ENCODE data around the gene PLXNB1. TPM values are rescaled to one million over a fixed set of nuclear protein-coding genes. Genes with fewer than 3 reads are reported as not detected.

PLXNB1 gene
- total and polyA plus RNA-seq, 10 of the 15 experiments (the other 5 are each of a cell fraction or from before 2014, with no cell fraction given): 0.18 to 15.1 (median 5.3) TPM

- no peak for TF ChIP-seq RELB (IDR thresholded peaks at IDR 0.05; ENCODE audit: low read depth)
- no peak for TF ChIP-seq FOS (IDR thresholded peaks at IDR 0.05; ENCODE audit: borderline replicate concordance, extremely low read depth, insufficient read length)
- TF ChIP-seq RUNX3 (IDR thresholded peaks at IDR 0.05; ENCODE audit: low read length): no peak
- no peak for TF ChIP-seq SIX5 (IDR thresholded peaks at IDR 0.05; ENCODE audit: low read depth, low read length, severe bottlenecking)
- no peak for TF ChIP-seq JUND (IDR thresholded peaks at IDR 0.05; ENCODE audit: low read depth, low read length)
- TF ChIP-seq MTA2 (IDR thresholded peaks at IDR 0.05; ENCODE audit: low read depth): no peak
- no peak for TF ChIP-seq NR2C2 (IDR thresholded peaks at IDR 0.05; ENCODE audit: borderline replicate concordance, control insufficient read depth, insufficient read length, low read depth)
- TF ChIP-seq MEF2B (IDR thresholded peaks at IDR 0.05; ENCODE audit: partially characterized antibody, poor library complexity, severe bottlenecking): no peak
- no peak for TF ChIP-seq YY1 (IDR thresholded peaks at IDR 0.05; ENCODE audit: low read depth, low read length)
Observed at GRCh38 chr3:48470286-48470685, 40.4 kb upstream of the PLXNB1 start (continued).
